Dendritic cell treated with granulocyte-macrophage colony-stimulating factor and Interleukin-4, amounts not matched to agents 40 ng/mL and 50 ng/mL, for 4 days (primary cell): Measurements from ENCODE around the gene TCN2.

Experiments used
- H3K27ac Mint-ChIP-seq: one replicate; pipeline ENCODE4 v1.8.0; 2022; ENCODE audit warnings: mild to moderate bottlenecking, mixed read lengths
- H3K27me3 Mint-ChIP-seq: one replicate; pipeline ENCODE4 v1.8.0; 2022; ENCODE audit warnings: mild to moderate bottlenecking, mixed read lengths
- H3K36me3 Mint-ChIP-seq: one replicate; pipeline ENCODE4 v1.8.0; 2022; ENCODE audit warnings: low read depth, mixed read lengths
- H3K4me1 Mint-ChIP-seq: one replicate; pipeline ENCODE4 v1.8.0; 2022; ENCODE audit warnings: low read depth, mixed read lengths
- H3K4me3 Mint-ChIP-seq: one replicate; pipeline ENCODE4 v1.8.0; 2022; ENCODE audit warnings: mild to moderate bottlenecking, moderate library complexity, mixed read lengths
- H3K9me3 Mint-ChIP-seq: one replicate; pipeline ENCODE4 v1.8.0; 2022; ENCODE audit warnings: mixed read lengths
- intact Hi-C: fragments of 100-400 bp; cut with micrococcal nuclease; formaldehyde crosslinking; loops from one replicate; pipeline ENCODE4 v1.15.0; 2022

Gene TCN2

GRCh38 chr22:30572210-30572609 lies 34.8 kb upstream of the TCN2 start:
- Mint-ChIP-seq H3K27ac (no peak overlapping the region), H3K9me3 (no peaks in the 10 kb centered on the region), H3K27me3 (peaks cover 19% of the 10 kb centered on the region), H3K4me3 (no peak overlapping the region), H3K4me1 (no peaks in the 10 kb centered on the region), H3K36me3 (peaks cover 21% of the 10 kb centered on the region)
- intact Hi-C loops: no loop called here

- H3K9me3 Mint-ChIP-seq: no peaks in the 10 kb centered on the region
- no peaks in the 10 kb centered on the region for H3K4me1 Mint-ChIP-seq
- intact Hi-C loops: no loop called here
- no peak overlapping the region for H3K27ac Mint-ChIP-seq
- peaks cover 19% of the 10 kb centered on the region for H3K27me3 Mint-ChIP-seq
- peaks cover 29% of the 10 kb centered on the region for H3K36me3 Mint-ChIP-seq
- H3K4me3 Mint-ChIP-seq: no peak overlapping the region
Measured at GRCh38 chr22:30572840-30573593, 34.0 kb upstream of the TCN2 start.

GRCh38 chr22:30573594-30574094 lies 33.3 kb upstream of the TCN2 start:
- intact Hi-C loops: no loop called here

GRCh38 chr22:30574095-30574981 lies 32.6 kb upstream of the TCN2 start, which contains the start of gene GAL3ST1:
Gene GAL3ST1, minus strand, starts transcription at chr22:30574665. Its CDS starts 17,273 bp downstream, at chr22:30557392.
- intact Hi-C loops: no loop called here
- H3K4me1 Mint-ChIP-seq: no peaks in the 10 kb centered on the region
- H3K4me3 Mint-ChIP-seq: no peak within 1 kb of the TSS
- no peaks in the 10 kb centered on the region for H3K9me3 Mint-ChIP-seq
- H3K27ac Mint-ChIP-seq: no peak within 1 kb of the TSS
- peaks cover 43% of the 10 kb centered on the region for H3K36me3 Mint-ChIP-seq
- H3K27me3 Mint-ChIP-seq: peaks cover 19% of the 10 kb centered on the region

More at GRCh38 chr22:30573594-30574094, 33.3 kb upstream of the TCN2 start:
- Mint-ChIP-seq H3K9me3 (no peaks in the 10 kb centered on the region), H3K27me3 (peaks cover 19% of the 10 kb centered on the region), H3K4me3 (no peak overlapping the region), H3K36me3 (peaks cover 36% of the 10 kb centered on the region), H3K4me1 (no peaks in the 10 kb centered on the region), H3K27ac (no peak overlapping the region)

- intact Hi-C loops: no loop called here
- H3K9me3 Mint-ChIP-seq: no peaks in the 10 kb centered on the region
- H3K4me1 Mint-ChIP-seq: no peaks in the 10 kb centered on the region
- H3K27ac Mint-ChIP-seq: no peak overlapping the region
- peaks cover 51% of the 10 kb centered on the region for H3K36me3 Mint-ChIP-seq
- H3K4me3 Mint-ChIP-seq: no peak overlapping the region
- H3K27me3 Mint-ChIP-seq: peaks cover 19% of the 10 kb centered on the region
Measured at GRCh38 chr22:30574997-30575671, 31.8 kb upstream of the TCN2 start.

- peaks cover 58% of the 10 kb centered on the region for H3K36me3 Mint-ChIP-seq
- intact Hi-C loops: no loop called here
- no peak overlapping the region for H3K27ac Mint-ChIP-seq
- no peak overlapping the region for H3K4me3 Mint-ChIP-seq
- H3K27me3 Mint-ChIP-seq: peaks cover 19% of the 10 kb centered on the region
- no peaks in the 10 kb centered on the region for H3K9me3 Mint-ChIP-seq
- H3K4me1 Mint-ChIP-seq: no peaks in the 10 kb centered on the region
Measured at GRCh38 chr22:30575859-30576258, 31.1 kb upstream of the TCN2 start.

GRCh38 chr22:30578481-30578880 lies 28.5 kb upstream of the TCN2 start:
- Mint-ChIP-seq H3K36me3 (peaks cover 84% of the 10 kb centered on the region), H3K9me3 (no peaks in the 10 kb centered on the region), H3K27me3 (peaks cover 14% of the 10 kb centered on the region), H3K4me3 (no peak overlapping the region), H3K4me1 (no peaks in the 10 kb centered on the region), H3K27ac (no peak overlapping the region)
- intact Hi-C loops: no loop called here

- no peaks in the 10 kb centered on the region for H3K4me1 Mint-ChIP-seq
- intact Hi-C loops: no loop called here
- H3K27me3 Mint-ChIP-seq: peaks cover under 1% of the 10 kb centered on the region
- peaks cover 100% of the 10 kb centered on the region for H3K36me3 Mint-ChIP-seq
- no peak overlapping the region for H3K4me3 Mint-ChIP-seq
- no peaks in the 10 kb centered on the region for H3K9me3 Mint-ChIP-seq
- H3K27ac Mint-ChIP-seq: no peak overlapping the region
Measured at GRCh38 chr22:30580896-30581295, 26.1 kb upstream of the TCN2 start.

- Mint-ChIP-seq H3K4me1 (no peaks in the 10 kb centered on the region), H3K27ac (no peak overlapping the region), H3K27me3 (no peaks in the 10 kb centered on the region), H3K36me3 (peaks cover 100% of the 10 kb centered on the region), H3K4me3 (no peak overlapping the region), H3K9me3 (no peaks in the 10 kb centered on the region)
- intact Hi-C loops: no loop called here
Measured at GRCh38 chr22:30582051-30582450, 24.9 kb upstream of the TCN2 start.

- H3K4me3 Mint-ChIP-seq: no peak overlapping the region
- no peak overlapping the region for H3K27ac Mint-ChIP-seq
- intact Hi-C loops: no loop called here
- no peaks in the 10 kb centered on the region for H3K9me3 Mint-ChIP-seq
- H3K36me3 Mint-ChIP-seq: peaks cover 100% of the 10 kb centered on the region
- H3K4me1 Mint-ChIP-seq: no peaks in the 10 kb centered on the region
- no peaks in the 10 kb centered on the region for H3K27me3 Mint-ChIP-seq
Measured at GRCh38 chr22:30582788-30583545, 24.0 kb upstream of the TCN2 start.

GRCh38 chr22:30584441-30584840 lies 22.5 kb upstream of the TCN2 start:
- H3K9me3 Mint-ChIP-seq: no peaks in the 10 kb centered on the region
- H3K27me3 Mint-ChIP-seq: no peaks in the 10 kb centered on the region
- H3K27ac Mint-ChIP-seq: no peak overlapping the region
- no peaks in the 10 kb centered on the region for H3K4me1 Mint-ChIP-seq
- H3K36me3 Mint-ChIP-seq: peaks cover 100% of the 10 kb centered on the region
- intact Hi-C loops: no loop called here
- H3K4me3 Mint-ChIP-seq: no peak overlapping the region

GRCh38 chr22:30586414-30586813 lies 20.6 kb upstream of the TCN2 start:
- Mint-ChIP-seq H3K4me3 (no peak overlapping the region), H3K27ac (no peak overlapping the region), H3K36me3 (peaks cover 86% of the 10 kb centered on the region), H3K4me1 (no peaks in the 10 kb centered on the region), H3K27me3 (no peaks in the 10 kb centered on the region), H3K9me3 (no peaks in the 10 kb centered on the region)
- intact Hi-C loops: no loop called here

GRCh38 chr22:30591191-30591587 lies 15.8 kb upstream of the TCN2 start:
- Mint-ChIP-seq H3K4me3 (no peak overlapping the region), H3K4me1 (no peaks in the 10 kb centered on the region)

More at GRCh38 chr22:30591191-30591587, 15.8 kb upstream of the TCN2 start:
- Mint-ChIP-seq H3K36me3 (peaks cover 38% of the 10 kb centered on the region), H3K27ac (no peak overlapping the region), H3K9me3 (no peaks in the 10 kb centered on the region), H3K27me3 (peaks cover 6% of the 10 kb centered on the region)
- intact Hi-C loops: no loop called here
